Measurements from ENCODE around the gene HNF1A. TPM values are rescaled to one million over a fixed set of nuclear protein-coding genes. Genes with fewer than 3 reads are reported as not detected.

Gene HNF1A
- total and polyA plus RNA-seq, 9 of the 15 experiments (the other 6 are each of a cell fraction or from before 2014, with no cell fraction given) = not detected

- no peak for TF ChIP-seq ZNF609 (CRISPR knock-in tag; IDR thresholded peaks at IDR 0.05; ENCODE audit: borderline replicate concordance)
- peak; percentile 60 for TF ChIP-seq ARID1B (IDR thresholded peaks at IDR 0.05)
- no peak for TF ChIP-seq KAT7 (CRISPR knock-in tag; IDR thresholded peaks at IDR 0.05; ENCODE audit: borderline replicate concordance)
- no peak for TF ChIP-seq ZNF589 (CRISPR knock-in tag; IDR thresholded peaks at IDR 0.05; ENCODE audit: low read depth)
- TF ChIP-seq MAFK (IDR thresholded peaks at IDR 0.05; ENCODE audit: low read length) = peak; percentile 46; the same call in 1 of the 2 replicates
- TF ChIP-seq SETDB1 (IDR thresholded peaks at IDR 0.05; ENCODE audit: low read length) = no peak
- TF ChIP-seq ID3 (CRISPR knock-in tag; IDR thresholded peaks at IDR 0.05) = no peak
- TF ChIP-seq ID3 (tag; IDR thresholded peaks at IDR 0.05) = no peak
- TF ChIP-seq E2F1 (CRISPR knock-in tag; IDR thresholded peaks at IDR 0.05) = no peak
- TF ChIP-seq CBFA2T3 (IDR thresholded peaks at IDR 0.05) = peak; percentile 61
- no peak for TF ChIP-seq ZZZ3 (IDR thresholded peaks at IDR 0.05)
- TF ChIP-seq ZNF561 (CRISPR knock-in tag; conservative IDR thresholded peaks at IDR 0.05) = no peak
- TF ChIP-seq RHOXF2B (CRISPR knock-in tag; conservative IDR thresholded peaks at IDR 0.05) = no peak
- peak; percentile 39 for TF ChIP-seq CBFA2T2 (conservative IDR thresholded peaks at IDR 0.05)
- no peak for TF ChIP-seq NCOA2 (IDR thresholded peaks at IDR 0.05; ENCODE audit: partially characterized antibody in 2 of 2)
- peak; percentile 63 for TF ChIP-seq MAFG (tag; conservative IDR thresholded peaks at IDR 0.05)
- no peak for TF ChIP-seq RBBP5 (IDR thresholded peaks at IDR 0.05; ENCODE audit: borderline replicate concordance, insufficient read depth, low read length, poor library complexity, severe bottlenecking)
- no peak for TF ChIP-seq ZNF717 (CRISPR knock-in tag; IDR thresholded peaks at IDR 0.05)
- TF ChIP-seq NCOA4 (IDR thresholded peaks at IDR 0.05; ENCODE audit: partially characterized antibody) = no peak
- TF ChIP-seq ZNF766 (CRISPR knock-in tag; conservative IDR thresholded peaks at IDR 0.05) = no peak
- TF ChIP-seq ARID3A (IDR thresholded peaks at IDR 0.05; ENCODE audit: borderline replicate concordance, low read depth, low read length) = no peak
- no peak for TF ChIP-seq FOS (IDR thresholded peaks at IDR 0.05; ENCODE audit: extremely low read depth, insufficient read length)
- TF ChIP-seq FOXA3 (CRISPR knock-in tag; conservative IDR thresholded peaks at IDR 0.05 in 1 of 2, IDR thresholded peaks at IDR 0.05 in 1 of 2) = no peak
Observed at GRCh38 chr12:121043067-121043466, 64.7 kb downstream of the HNF1A start (continued).

Measured in K562 (cell line).